Progenitor cell of endocrine pancreas (in vitro differentiated cells): ENCODE measurements around the gene MRPS18A. TPM values are rescaled to one million over a fixed set of nuclear protein-coding genes. Genes with fewer than 3 reads are reported as not detected.

Source experiments
- DNase-seq: peaks from one replicate; pipeline ENCODE4 v3.0.0; 2021; ENCODE audit warnings: low spot score; ENCODE audit not compliant: unreplicated experiment
- H3K27ac Mint-ChIP-seq: 2 replicates; pipeline ENCODE4 v1.8.0; 2021; ENCODE audit warnings: mild to moderate bottlenecking, moderate library complexity, mixed read lengths
- H3K27me3 Mint-ChIP-seq: 2 replicates; pipeline ENCODE4 v1.8.0; 2021; ENCODE audit warnings: mixed read lengths
- H3K36me3 Mint-ChIP-seq: 2 replicates; pipeline ENCODE4 v1.8.0; 2022; ENCODE audit warnings: mixed read lengths; ENCODE audit not compliant: insufficient read depth
- H3K4me1 Mint-ChIP-seq: 2 replicates; pipeline ENCODE4 v1.8.0; 2021; ENCODE audit warnings: low read depth, mixed read lengths
- H3K4me3 Mint-ChIP-seq: 2 replicates; pipeline ENCODE4 v1.8.0; 2021; ENCODE audit warnings: low read depth, mild to moderate bottlenecking, moderate library complexity, mixed read lengths
- H3K9me3 Mint-ChIP-seq: 2 replicates; pipeline ENCODE4 v1.8.0; 2021; ENCODE audit warnings: low read depth, mixed read lengths
- CTCF ChIP-seq: fragments of 200-600 bp; sonication (generic); IDR thresholded peaks from one replicate; pipeline ENCODE4 v1.5.0; 2021; ENCODE audit warnings: antibody characterized with exemption, mild to moderate bottlenecking; ENCODE audit not compliant: unreplicated experiment
- total RNA-seq: library from RNA; stranded (reverse); gene quantifications from 2 replicates; pipeline ENCODE4 v1.2.1, GENCODE V29; 2021

MRPS18A gene
- total RNA-seq, 1 donor from 2014 or later: 41.9 TPM

- Mint-ChIP-seq H3K27me3 (peaks cover 9% of the 10 kb centered on the region), H3K9me3 (peaks cover 6% of the 10 kb centered on the region)
- DNase-seq: no peak
These were observed 38.3 kb upstream of the MRPS18A start for GRCh38 chr6:43725643-43726580.

GRCh38 chr6:43724914-43725642 lies 37.5 kb upstream of the MRPS18A start:
- no peak for TF ChIP-seq CTCF
- Mint-ChIP-seq H3K27me3 (peaks cover 12% of the 10 kb centered on the region), H3K27ac (no peak overlapping the region), H3K4me3 (no peak overlapping the region), H3K36me3 (no peaks in the 10 kb centered on the region), H3K4me1 (no peaks in the 10 kb centered on the region), H3K9me3 (no peaks in the 10 kb centered on the region)
- DNase-seq: no peak

More at GRCh38 chr6:43725643-43726580, 38.3 kb upstream of the MRPS18A start:
- H3K36me3 Mint-ChIP-seq: no peaks in the 10 kb centered on the region
- H3K4me1 Mint-ChIP-seq: no peaks in the 10 kb centered on the region
- no peak overlapping the region for H3K4me3 Mint-ChIP-seq
- TF ChIP-seq CTCF: no peak
- H3K27ac Mint-ChIP-seq: no peak overlapping the region

- peaks cover 13% of the 10 kb centered on the region for H3K27me3 Mint-ChIP-seq
- H3K4me1 Mint-ChIP-seq: no peaks in the 10 kb centered on the region
- no peaks in the 10 kb centered on the region for H3K9me3 Mint-ChIP-seq
- H3K27ac Mint-ChIP-seq: no peak overlapping the region
- no peak for DNase-seq
- no peaks in the 10 kb centered on the region for H3K36me3 Mint-ChIP-seq
- H3K4me3 Mint-ChIP-seq: no peak overlapping the region
- no peak for TF ChIP-seq CTCF
These were observed 36.8 kb upstream of the MRPS18A start for GRCh38 chr6:43724354-43724753.

GRCh38 chr6:43723737-43724295 lies 36.2 kb upstream of the MRPS18A start:
- Mint-ChIP-seq H3K4me1 (no peaks in the 10 kb centered on the region), H3K27ac (no peak overlapping the region), H3K27me3 (peaks cover 14% of the 10 kb centered on the region), H3K9me3 (no peaks in the 10 kb centered on the region), H3K4me3 (no peak overlapping the region), H3K36me3 (no peaks in the 10 kb centered on the region)
- TF ChIP-seq CTCF: peak; percentile 71
- DNase-seq: peak; percentile 55

- Mint-ChIP-seq H3K9me3 (no peaks in the 10 kb centered on the region), H3K4me3 (no peak overlapping the region), H3K36me3 (no peaks in the 10 kb centered on the region), H3K4me1 (peaks cover 5% of the 10 kb centered on the region), H3K27ac (no peak overlapping the region), H3K27me3 (peaks cover 20% of the 10 kb centered on the region)
- no peak for DNase-seq
- no peak for TF ChIP-seq CTCF
These were observed 35.4 kb upstream of the MRPS18A start for GRCh38 chr6:43722920-43723545.
